ENCODE results near the gene TBCB.

DNA sequence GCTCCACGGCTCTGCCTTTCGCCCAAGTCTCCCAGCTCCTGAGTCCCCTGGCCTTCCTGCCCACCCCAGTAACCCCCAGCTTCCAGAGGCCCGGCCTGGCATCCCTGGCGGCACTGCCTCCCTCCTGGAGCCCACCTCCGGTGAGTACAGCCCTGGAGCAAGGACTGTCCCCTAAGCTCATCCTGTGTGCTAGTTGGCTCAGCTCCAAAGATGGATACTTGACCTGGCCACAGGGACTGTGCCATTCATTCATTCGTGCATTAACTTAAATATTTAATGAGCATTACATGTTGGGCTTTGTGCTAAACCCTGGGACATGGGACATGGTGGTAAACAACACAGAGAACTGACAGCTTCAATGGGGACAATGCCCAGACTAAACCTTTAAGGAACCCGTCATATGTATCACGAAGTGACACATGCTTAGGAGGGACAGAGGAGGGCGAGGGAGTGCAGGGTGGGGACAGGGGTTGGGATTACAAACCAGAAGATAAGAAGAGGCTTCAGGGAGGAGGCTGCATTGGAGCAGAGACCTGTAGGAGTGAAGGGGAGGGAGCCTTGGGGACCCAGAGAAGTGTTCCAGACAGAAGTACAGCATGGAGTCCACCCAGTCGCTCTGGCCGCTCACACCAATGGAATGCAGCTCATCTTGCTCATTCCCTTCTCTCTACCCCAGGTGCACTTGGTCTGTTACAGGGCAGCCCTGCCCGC is 11.3 kb upstream of the TBCB start:
- TF ChIP-seq, protein P1, sequence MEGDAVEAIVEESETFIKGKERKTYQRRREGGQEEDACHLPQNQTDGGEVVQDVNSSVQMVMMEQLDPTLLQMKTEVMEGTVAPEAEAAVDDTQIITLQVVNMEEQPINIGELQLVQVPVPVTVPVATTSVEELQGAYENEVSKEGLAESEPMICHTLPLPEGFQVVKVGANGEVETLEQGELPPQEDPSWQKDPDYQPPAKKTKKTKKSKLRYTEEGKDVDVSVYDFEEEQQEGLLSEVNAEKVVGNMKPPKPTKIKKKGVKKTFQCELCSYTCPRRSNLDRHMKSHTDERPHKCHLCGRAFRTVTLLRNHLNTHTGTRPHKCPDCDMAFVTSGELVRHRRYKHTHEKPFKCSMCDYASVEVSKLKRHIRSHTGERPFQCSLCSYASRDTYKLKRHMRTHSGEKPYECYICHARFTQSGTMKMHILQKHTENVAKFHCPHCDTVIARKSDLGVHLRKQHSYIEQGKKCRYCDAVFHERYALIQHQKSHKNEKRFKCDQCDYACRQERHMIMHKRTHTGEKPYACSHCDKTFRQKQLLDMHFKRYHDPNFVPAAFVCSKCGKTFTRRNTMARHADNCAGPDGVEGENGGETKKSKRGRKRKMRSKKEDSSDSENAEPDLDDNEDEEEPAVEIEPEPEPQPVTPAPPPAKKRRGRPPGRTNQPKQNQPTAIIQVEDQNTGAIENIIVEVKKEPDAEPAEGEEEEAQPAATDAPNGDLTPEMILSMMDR (IDR thresholded peaks at IDR 0.05; ENCODE audit: low read length): no peak
- TF ChIP-seq EZH2 (IDR thresholded peaks at IDR 0.05; ENCODE audit: borderline replicate concordance, low read length): no peak
